ENCODE results near the gene TBC1D9. TPM values are rescaled to one million over a fixed set of nuclear protein-coding genes. Genes with fewer than 3 reads are reported as not detected.

Gene TBC1D9
- total and polyA plus RNA-seq, 2 of the 13 experiments (the other 11 are each of a cell fraction or from before 2014, with no cell fraction given) = 11.9 to 12.2 TPM

- no peaks in the 10 kb centered on the region for H4K20me1 ChIP-seq (ENCODE audit: insufficient read depth, low read length)
- TF ChIP-seq ZNF883 (CRISPR knock-in tag; IDR thresholded peaks at IDR 0.05; ENCODE audit: not compliant biosample characterization) (no peak), HNRNPL (IDR thresholded peaks at IDR 0.05; ENCODE audit: low read depth, low read length) (no peak), ZNF432 (CRISPR knock-in tag; IDR thresholded peaks at IDR 0.05; ENCODE audit: borderline replicate concordance) (no peak), HOXA5 (CRISPR knock-in tag; IDR thresholded peaks at IDR 0.05) (no peak), ZSCAN9 (CRISPR knock-in tag; IDR thresholded peaks at IDR 0.05; ENCODE audit: borderline replicate concordance) (no peak), CHCHD3 (CRISPR knock-in tag; IDR thresholded peaks at IDR 0.05) (no peak), HNF1B (CRISPR knock-in tag; IDR thresholded peaks at IDR 0.05) (no peak), HNRNPH1 (optimal IDR thresholded peaks at IDR 0.05; ENCODE audit: low read depth, low read length) (no peak), ZBTB49 (CRISPR knock-in tag; IDR thresholded peaks at IDR 0.05; ENCODE audit: borderline replicate concordance) (no peak), ZFP82 (CRISPR knock-in tag; IDR thresholded peaks at IDR 0.05; ENCODE audit: borderline replicate concordance) (no peak), ARHGAP35 (CRISPR knock-in tag; IDR thresholded peaks at IDR 0.05; ENCODE audit: borderline replicate concordance) (no peak), WIZ (CRISPR knock-in tag; IDR thresholded peaks at IDR 0.05) (no peak), RNF219 (CRISPR knock-in tag; IDR thresholded peaks at IDR 0.05) (no peak), ZBTB38 (CRISPR knock-in tag; IDR thresholded peaks at IDR 0.05) (no peak)
- H3K36me3 ChIP-seq (replicated peaks in 1 of 2; ENCODE audit: control insufficient read depth in 1 of 2, insufficient read depth in 2 of 2, low read length in 2 of 2) = no peaks in the 10 kb centered on the region
- 97% methylated on average over 2 of the region's 2 CpGs for WGBS (ENCODE audit: low lambda C conversion rate)
- no peak overlapping the region for H2AFZ ChIP-seq (ENCODE audit: low read length)
- no TSS peak for BruUV-seq (replicated peaks)
- no peak for ATAC-seq
- FAIRE-seq = no peak
- no peak overlapping the region for H3K4me3 ChIP-seq (replicated peaks in 1 of 3; ENCODE audit: insufficient read depth in 1 of 3, low read depth in 2 of 3, low read length in 3 of 3)
- no peak overlapping the region for H3K9ac ChIP-seq (ENCODE audit: insufficient read depth, low read depth, low read length)
- H3K4me1 ChIP-seq (ENCODE audit: insufficient read depth, low read length) = peaks cover 58% of the 10 kb centered on the region
- H3K27me3 ChIP-seq (ENCODE audit: control insufficient read depth in 1 of 2, insufficient read depth in 2 of 2, low read length in 2 of 2) = no peaks in the 10 kb centered on the region
- intact Hi-C loops (cut with micrococcal nuclease; ENCODE audit: unreplicated experiment) (no loop called here), in situ Hi-C loops (cut with HindIII; ENCODE audit: extremely low pct_ligation_motif_present, low pct_unique_long_range_greater_than_20kb) (no loop called here)
- ChIA-PET CTCF (ENCODE audit: low intra/inter-chr PET ratio, low total read pairs) (no interaction called here), POLR2A (no interaction called here)
- no peak overlapping the region for H3K27ac ChIP-seq (ENCODE audit: extremely low read length, insufficient read depth, low read length)
- peaks cover 59% of the 10 kb centered on the region for H3K79me2 ChIP-seq (ENCODE audit: insufficient read depth, low read length)
- H3K9me3 ChIP-seq (ENCODE audit: low read length) = no peaks in the 10 kb centered on the region
- no peak for DNase-seq (ENCODE audit: low spot score)
- H3K4me2 ChIP-seq (ENCODE audit: low read depth, low read length) = no peak overlapping the region
Measured at GRCh38 chr4:140732780-140733179, 23.4 kb downstream of the TBC1D9 start.

All from HepG2 (cell line).